A549 (cell line): Measurements from ENCODE around the gene KRT37. TPM values are rescaled to one million over a fixed set of nuclear protein-coding genes. Genes with fewer than 3 reads are reported as not detected.

Experiments used
- ATAC-seq, 2 experiments: fragments of 200-7000 bp in 1 of 2; fragments of >200 bp in 1 of 2; cut with Nextera tagmentation in 1 of 2; cut with Tn5 transposase in 1 of 2; 3 replicates each; pipeline versions ENCODE4 v1.8.0 to v1.9.1; 2018 to 2020; ENCODE audit warnings: mild to moderate bottlenecking in 1 of 2, moderate library complexity in 1 of 2
- CTCF ChIA-PET: fragments of 300-600 bp; sonication (Branson Sonifier 250); formaldehyde crosslinking; extraction: SDS; loops from one replicate; lab custom pipeline; 2021; ENCODE audit warnings: antibody characterized with exemption, inconsistent platforms; lab: Yijun Ruan, JAX
- POLR2A ChIA-PET: fragments of 350-600 bp; formaldehyde crosslinking; extraction: SDS; loops from one replicate; lab custom pipeline; 2021; ENCODE audit warnings: antibody characterized with exemption, inconsistent platforms; lab: Yijun Ruan, JAX
- DNase-seq, 2 experiments: peaks; one replicate each; pipeline versions ENCODE4 v3.0.0 to v3.0.0-alpha.2; 2011 to 2016; ENCODE audit warnings: low read depth in 1 of 2, low spot score in 1 of 2
- FAIRE-seq: peaks from 2 replicates; lab custom pipeline; 2011; peaks lifted over from hg19 to GRCh38; lab: Jason Lieb, UNC
- H3K27ac ChIP-seq, 2 experiments: fragments of >200 bp; sonication (Bioruptor Twin); formaldehyde crosslinking; 3 replicates each; pipeline ENCODE4 v1.5.1; 2016 to 2017
- H3K4me1 ChIP-seq: fragments of >200 bp; sonication (Bioruptor Twin); formaldehyde crosslinking; 3 replicates; pipeline ENCODE4 v1.6.1; 2016
- H3K4me2 ChIP-seq: fragments of >200 bp; sonication (Bioruptor Twin); formaldehyde crosslinking; 3 replicates; pipeline ENCODE4 v1.6.1; 2016
- H3K4me3 ChIP-seq: fragments of >200 bp; sonication (Bioruptor Twin); formaldehyde crosslinking; 3 replicates; pipeline ENCODE4 v1.5.1; 2016
- H3K9me3 ChIP-seq: fragments of >200 bp; sonication (Bioruptor Twin); formaldehyde crosslinking; 3 replicates; pipeline ENCODE4 v1.6.1; 2016
- CBX2 ChIP-seq: fragments of 200-600 bp; sonication (generic); IDR thresholded peaks from 2 replicates; pipeline ENCODE4 v1.6.1; 2016; ENCODE audit warnings: low read depth, mild to moderate bottlenecking, borderline replicate concordance
- CBX8 ChIP-seq: fragments of 200-600 bp; sonication (generic); IDR thresholded peaks from 2 replicates; pipeline ENCODE4 v1.6.1; 2016
- CEBPB ChIP-seq, 2 experiments: fragments of >200 bp in 1 of 2; sonication (Bioruptor Twin) in 1 of 2; formaldehyde crosslinking in 1 of 2; IDR thresholded peaks; 2 replicates each; pipeline ENCODE4 v1.6.1; 2012 to 2016
- EHMT2 ChIP-seq: fragments of 200-600 bp; sonication (generic); IDR thresholded peaks from 2 replicates; pipeline ENCODE4 v1.6.1; 2016; ENCODE audit warnings: antibody characterized with exemption, low read depth, mild to moderate bottlenecking, moderate library complexity
- ESRRA ChIP-seq: fragments of 150-350 bp; IDR thresholded peaks from 2 replicates; pipeline ENCODE4 v1.6.1; 2014; ENCODE audit warnings: mild to moderate bottlenecking, low read length, borderline replicate concordance
- FOSB ChIP-seq: fragments of 250-450 bp; sonication (Bioruptor Pico); IDR thresholded peaks from 2 replicates; pipeline ENCODE4 v1.5.0; 2020; ENCODE audit warnings: mild to moderate bottlenecking, moderate library complexity
- FOSL2 ChIP-seq, 2 experiments: fragments of 450-650 bp in 1 of 2; fragments of >200 bp in 1 of 2; sonication (Bioruptor Twin) in 1 of 2; formaldehyde crosslinking; IDR thresholded peaks; 2 replicates each; pipeline versions ENCODE4 v1.5.0 to v1.6.1; 2016 to 2020; ENCODE audit warnings: mild to moderate bottlenecking in 1 of 2, moderate library complexity in 1 of 2
- HOXA7 ChIP-seq: fragments of 250-450 bp; sonication (Bioruptor Pico); IDR thresholded peaks from 2 replicates; pipeline ENCODE4 v1.5.0; 2020; ENCODE audit warnings: mild to moderate bottlenecking, moderate library complexity
- JUN ChIP-seq, 2 experiments: fragments of >200 bp; sonication (Bioruptor Twin); formaldehyde crosslinking; IDR thresholded peaks; 2 replicates in 1 of 2; 3 replicates in 1 of 2; pipeline ENCODE4 v1.6.1; 2016 to 2017
- JUNB ChIP-seq: fragments of >200 bp; sonication (Bioruptor Twin); formaldehyde crosslinking; IDR thresholded peaks from 2 replicates; pipeline ENCODE4 v1.6.1; 2016
- MYC ChIP-seq: IDR thresholded peaks from 2 replicates; pipeline ENCODE4 v1.6.1; 2012; ENCODE audit warnings: mild to moderate bottlenecking, inconsistent platforms, low read length, improper control_type of control experiment, borderline replicate concordance
- PHF8 ChIP-seq: fragments of 200-600 bp; sonication (generic); IDR thresholded peaks from 2 replicates; pipeline ENCODE4 v1.6.1; 2016; ENCODE audit warnings: low read depth, mild to moderate bottlenecking, antibody characterized with exemption, moderate library complexity, borderline replicate concordance
- RAD21 ChIP-seq, 2 experiments: fragments of >200 bp in 1 of 2; sonication (Bioruptor Twin) in 1 of 2; formaldehyde crosslinking in 1 of 2; IDR thresholded peaks in 1 of 2; conservative IDR thresholded peaks in 1 of 2; 2 replicates in 1 of 2; 3 replicates in 1 of 2; pipeline ENCODE4 v1.6.1; 2012 to 2018; ENCODE audit warnings: inconsistent platforms in 1 of 2
- RARB ChIP-seq: fragments of 250-450 bp; sonication (Bioruptor Pico); IDR thresholded peaks from 2 replicates; pipeline ENCODE4 v1.8.0; 2021; ENCODE audit warnings: mild to moderate bottlenecking, moderate library complexity
- RCOR1 ChIP-seq: fragments of 150-350 bp; IDR thresholded peaks from 2 replicates; pipeline ENCODE4 v1.6.1; 2014; ENCODE audit warnings: antibody characterized with exemption, low read length, low read depth
- RFX5 ChIP-seq: fragments of 450-650 bp; IDR thresholded peaks from 2 replicates; pipeline ENCODE4 v1.7.1; 2014; ENCODE audit warnings: antibody characterized with exemption, mild to moderate bottlenecking, moderate library complexity
- RNF2 ChIP-seq: fragments of 200-600 bp; sonication (generic); IDR thresholded peaks from 2 replicates; pipeline ENCODE4 v1.6.1; 2016; ENCODE audit warnings: low read depth, mild to moderate bottlenecking, antibody characterized with exemption, moderate library complexity, borderline replicate concordance
- ZFP36 ChIP-seq: fragments of 450-650 bp; IDR thresholded peaks from 2 replicates; pipeline ENCODE4 v1.6.1; 2014; ENCODE audit warnings: borderline replicate concordance; ENCODE audit not compliant: partially characterized antibody
- ZNF302 ChIP-seq: fragments of 250-450 bp; sonication (Bioruptor Pico); IDR thresholded peaks from 2 replicates; pipeline ENCODE4 v1.9.0; 2021; ENCODE audit warnings: inconsistent platforms, mild to moderate bottlenecking, moderate library complexity
- ZSCAN20 ChIP-seq: fragments of 250-450 bp; sonication (Bioruptor Pico); IDR thresholded peaks from 2 replicates; pipeline ENCODE4 v1.8.0; 2022; ENCODE audit warnings: mild to moderate bottlenecking, moderate library complexity
- WGBS: methylation state at CpG from one replicate; pipeline ENCODE4 v1.1.6; 2017; ENCODE audit errors: missing lambda C conversion rate; 5-methylcytosine and 5-hydroxymethylcytosine counted together
- polyA minus RNA-seq: library from RNA; depleted of rRNA, polyadenylated mRNA; stranded (reverse); fragments of >200 nt; gene quantifications from 2 replicates; pipeline ENCODE4 v1.2.3, GENCODE V29; 2011; rRNA and poly(A)+ RNA removed
- polyA plus RNA-seq, 4 experiments: library from polyadenylated mRNA; depleted of rRNA in 3 of 4; stranded (reverse); fragments of >200 nt; fragmentation: RNase III in 1 of 4; extraction: RNeasy Plus Mini Kit Qiagen cat#74134 plus additional on column Dnase treatment in 1 of 4; gene quantifications; 2 replicates in 3 of 4; 3 replicates in 1 of 4; pipeline ENCODE4 v1.2.3, GENCODE V29; 2011 to 2017
- TF ChIP-seq, protein P1 (sequence below): fragments of 450-650 bp; IDR thresholded peaks from 2 replicates; pipeline ENCODE4 v1.6.1; 2014; ENCODE audit warnings: antibody characterized with exemption
- TF ChIP-seq, protein P2 (sequence below): IDR thresholded peaks from 2 replicates; pipeline ENCODE4 v1.6.1; 2012
- TF ChIP-seq, protein P3 (sequence below): fragments of 250-450 bp; sonication (Bioruptor Pico); IDR thresholded peaks from 2 replicates; pipeline ENCODE4 v1.5.0; 2021; ENCODE audit warnings: mild to moderate bottlenecking, moderate library complexity, borderline replicate concordance
- TF ChIP-seq, protein P4 (sequence below): fragments of >200 bp; sonication (Bioruptor Twin); formaldehyde crosslinking; IDR thresholded peaks from 3 replicates; pipeline ENCODE4 v1.5.1; 2016
- TF ChIP-seq, protein P5 (sequence below): fragments of 250-450 bp; sonication (Bioruptor Pico); IDR thresholded peaks from 2 replicates; pipeline ENCODE4 v1.5.0; 2020; ENCODE audit warnings: low read depth, mild to moderate bottlenecking, moderate library complexity

The KRT37 gene
- not detected in 2 replicates for polyA plus RNA-seq (2011; rRNA removed)
- not detected in 2 replicates for polyA plus RNA-seq (2012; cell fraction: cytosol; rRNA removed)
- polyA plus RNA-seq (2012; cell fraction: nucleus; rRNA removed) = not detected in 2 replicates
- polyA plus RNA-seq (2017; fragmentation: RNase III; extraction: RNeasy Plus Mini Kit Qiagen cat#74134 plus additional on column Dnase treatment) = not detected in 3 replicates
- polyA minus RNA-seq = not detected in 2 replicates

DNA sequence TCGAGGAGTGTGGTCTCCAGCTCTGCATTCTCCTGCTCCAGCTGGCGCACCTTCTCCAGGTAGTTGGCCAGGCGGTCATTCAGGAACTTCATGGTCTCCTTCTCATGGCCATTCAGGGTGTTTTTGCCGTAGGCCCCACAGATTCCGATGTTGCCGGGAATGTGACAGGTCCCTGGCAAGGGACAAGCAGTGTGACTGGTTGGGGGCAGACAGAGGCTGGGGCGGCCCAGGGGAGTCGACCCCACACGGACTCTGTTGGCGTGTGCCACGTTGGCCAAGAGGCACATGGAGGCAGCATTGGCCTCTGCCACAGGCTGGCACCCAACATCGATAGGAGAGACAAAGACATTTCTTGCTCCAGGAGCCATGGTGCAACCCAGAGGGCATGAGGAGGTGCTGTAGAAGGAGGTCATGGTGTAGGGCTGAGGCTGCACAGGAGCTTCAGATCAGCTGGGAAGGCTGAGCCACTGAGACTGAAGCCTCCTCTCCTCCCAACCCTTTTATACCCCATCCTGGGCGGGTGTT is at the start of gene KRT37:
Gene KRT37 (minus strand): TSS at position 475 of the 525 bp plus-strand sequence. CDS start 62 bp downstream, at position 413.
- no peak for DNase-seq
- H3K4me2 ChIP-seq = no peak within 1 kb of the TSS
- ChIA-PET POLR2A (no interaction called here), CTCF (interaction anchor here (1.0 to 2.0 kb wide), 5 partner anchors 8 to 224 kb away, joined by 3 to 5 read pairs (median 4); no protein-coding TSS in a partner anchor)
- H3K9me3 ChIP-seq = no peaks in the 10 kb centered on the region
- no peak for ATAC-seq
- H3K4me1 ChIP-seq = 0 out of 3 replicates have a peak, but pooled peaks cover 4% of the 10 kb centered on the region
- FAIRE-seq = no peak
- no peak within 1 kb of the TSS for H3K27ac ChIP-seq
- H3K4me3 ChIP-seq = no peak within 1 kb of the TSS
- WGBS = 74% methylated on average over 8 of the region's 13 CpGs
- TF ChIP-seq CBX8 = no peak
- no peak for TF ChIP-seq RFX5
- no peak for TF ChIP-seq ZSCAN20 (CRISPR knock-in tag)
- no peak for TF ChIP-seq ZNF302 (CRISPR knock-in tag)
- TF ChIP-seq, protein P1, sequence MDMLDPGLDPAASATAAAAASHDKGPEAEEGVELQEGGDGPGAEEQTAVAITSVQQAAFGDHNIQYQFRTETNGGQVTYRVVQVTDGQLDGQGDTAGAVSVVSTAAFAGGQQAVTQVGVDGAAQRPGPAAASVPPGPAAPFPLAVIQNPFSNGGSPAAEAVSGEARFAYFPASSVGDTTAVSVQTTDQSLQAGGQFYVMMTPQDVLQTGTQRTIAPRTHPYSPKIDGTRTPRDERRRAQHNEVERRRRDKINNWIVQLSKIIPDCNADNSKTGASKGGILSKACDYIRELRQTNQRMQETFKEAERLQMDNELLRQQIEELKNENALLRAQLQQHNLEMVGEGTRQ = no peak
- TF ChIP-seq JUN (IDR thresholded peaks at IDR 0.05) = no peak
- no peak for TF ChIP-seq ESRRA
- no peak for TF ChIP-seq RNF2

DNA sequence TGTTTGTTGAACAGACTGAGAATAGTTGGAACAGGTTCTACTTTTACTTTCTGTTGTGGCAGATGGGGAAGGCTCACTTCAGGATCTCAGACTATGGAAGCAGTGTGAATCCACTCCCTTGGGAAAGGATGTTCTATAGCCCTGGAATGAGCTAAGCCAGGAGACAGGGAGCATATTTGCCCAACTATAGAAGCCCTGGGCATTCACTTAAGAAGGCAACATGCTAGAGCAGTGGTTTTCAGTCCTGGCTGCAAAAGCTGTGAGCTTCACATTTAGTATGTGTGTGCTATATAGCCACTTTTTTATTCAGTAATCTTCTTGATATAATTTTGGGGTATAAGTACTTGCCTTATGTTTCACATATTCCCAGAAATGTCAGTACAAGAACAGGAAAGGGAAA is 44.0 kb upstream of the KRT37 start:
- CTCF ChIA-PET = interaction anchor here (1.2 to 1.7 kb wide), 3 partner anchors 15 to 199 kb away, joined by 3 to 5 read pairs (median 3); no protein-coding TSS in a partner anchor

More for the DNA sequence above, 44.0 kb upstream of the KRT37 start:
- no peak for ATAC-seq
- H3K4me2 ChIP-seq = no peak overlapping the region
- no peak overlapping the region for H3K4me3 ChIP-seq
- TF ChIP-seq JUNB = no peak
- no peak for TF ChIP-seq RCOR1
- no peak for TF ChIP-seq MYC
- no peak for TF ChIP-seq RAD21 (conservative IDR thresholded peaks at IDR 0.05 in 1 of 2, IDR thresholded peaks at IDR 0.05 in 1 of 2)
- TF ChIP-seq CEBPB (IDR thresholded peaks at IDR 0.05) = no peak
- TF ChIP-seq, protein P2, sequence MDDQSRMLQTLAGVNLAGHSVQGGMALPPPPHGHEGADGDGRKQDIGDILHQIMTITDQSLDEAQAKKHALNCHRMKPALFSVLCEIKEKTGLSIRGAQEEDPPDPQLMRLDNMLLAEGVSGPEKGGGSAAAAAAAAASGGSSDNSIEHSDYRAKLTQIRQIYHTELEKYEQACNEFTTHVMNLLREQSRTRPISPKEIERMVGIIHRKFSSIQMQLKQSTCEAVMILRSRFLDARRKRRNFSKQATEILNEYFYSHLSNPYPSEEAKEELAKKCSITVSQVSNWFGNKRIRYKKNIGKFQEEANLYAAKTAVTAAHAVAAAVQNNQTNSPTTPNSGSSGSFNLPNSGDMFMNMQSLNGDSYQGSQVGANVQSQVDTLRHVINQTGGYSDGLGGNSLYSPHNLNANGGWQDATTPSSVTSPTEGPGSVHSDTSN = no peak
- TF ChIP-seq EHMT2 = no peak
- TF ChIP-seq ESRRA = no peak
- TF ChIP-seq, protein P3, sequence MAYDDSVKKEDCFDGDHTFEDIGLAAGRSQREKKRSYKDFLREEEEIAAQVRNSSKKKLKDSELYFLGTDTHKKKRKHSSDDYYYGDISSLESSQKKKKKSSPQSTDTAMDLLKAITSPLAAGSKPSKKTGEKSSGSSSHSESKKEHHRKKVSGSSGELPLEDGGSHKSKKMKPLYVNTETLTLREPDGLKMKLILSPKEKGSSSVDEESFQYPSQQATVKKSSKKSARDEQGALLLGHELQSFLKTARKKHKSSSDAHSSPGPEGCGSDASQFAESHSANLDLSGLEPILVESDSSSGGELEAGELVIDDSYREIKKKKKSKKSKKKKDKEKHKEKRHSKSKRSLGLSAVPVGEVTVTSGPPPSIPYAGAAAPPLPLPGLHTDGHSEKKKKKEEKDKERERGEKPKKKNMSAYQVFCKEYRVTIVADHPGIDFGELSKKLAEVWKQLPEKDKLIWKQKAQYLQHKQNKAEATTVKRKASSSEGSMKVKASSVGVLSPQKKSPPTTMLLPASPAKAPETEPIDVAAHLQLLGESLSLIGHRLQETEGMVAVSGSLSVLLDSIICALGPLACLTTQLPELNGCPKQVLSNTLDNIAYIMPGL (CRISPR knock-in tag) = no peak
- TF ChIP-seq, protein P4, sequence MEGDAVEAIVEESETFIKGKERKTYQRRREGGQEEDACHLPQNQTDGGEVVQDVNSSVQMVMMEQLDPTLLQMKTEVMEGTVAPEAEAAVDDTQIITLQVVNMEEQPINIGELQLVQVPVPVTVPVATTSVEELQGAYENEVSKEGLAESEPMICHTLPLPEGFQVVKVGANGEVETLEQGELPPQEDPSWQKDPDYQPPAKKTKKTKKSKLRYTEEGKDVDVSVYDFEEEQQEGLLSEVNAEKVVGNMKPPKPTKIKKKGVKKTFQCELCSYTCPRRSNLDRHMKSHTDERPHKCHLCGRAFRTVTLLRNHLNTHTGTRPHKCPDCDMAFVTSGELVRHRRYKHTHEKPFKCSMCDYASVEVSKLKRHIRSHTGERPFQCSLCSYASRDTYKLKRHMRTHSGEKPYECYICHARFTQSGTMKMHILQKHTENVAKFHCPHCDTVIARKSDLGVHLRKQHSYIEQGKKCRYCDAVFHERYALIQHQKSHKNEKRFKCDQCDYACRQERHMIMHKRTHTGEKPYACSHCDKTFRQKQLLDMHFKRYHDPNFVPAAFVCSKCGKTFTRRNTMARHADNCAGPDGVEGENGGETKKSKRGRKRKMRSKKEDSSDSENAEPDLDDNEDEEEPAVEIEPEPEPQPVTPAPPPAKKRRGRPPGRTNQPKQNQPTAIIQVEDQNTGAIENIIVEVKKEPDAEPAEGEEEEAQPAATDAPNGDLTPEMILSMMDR = no peak
- TF ChIP-seq FOSB (CRISPR knock-in tag) = no peak
- TF ChIP-seq HOXA7 = no peak
- TF ChIP-seq, protein P5, sequence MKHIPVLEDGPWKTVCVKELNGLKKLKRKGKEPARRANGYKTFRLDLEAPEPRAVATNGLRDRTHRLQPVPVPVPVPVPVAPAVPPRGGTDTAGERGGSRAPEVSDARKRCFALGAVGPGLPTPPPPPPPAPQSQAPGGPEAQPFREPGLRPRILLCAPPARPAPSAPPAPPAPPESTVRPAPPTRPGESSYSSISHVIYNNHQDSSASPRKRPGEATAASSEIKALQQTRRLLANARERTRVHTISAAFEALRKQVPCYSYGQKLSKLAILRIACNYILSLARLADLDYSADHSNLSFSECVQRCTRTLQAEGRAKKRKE = no peak
- no peak for TF ChIP-seq FOSL2 (IDR thresholded peaks at IDR 0.05)
- no peak for TF ChIP-seq FOSL2 (CRISPR knock-in tag; IDR thresholded peaks at IDR 0.05)
- TF ChIP-seq PHF8 = no peak
- TF ChIP-seq CBX2 = no peak
- TF ChIP-seq ZFP36 = no peak
- no peak for TF ChIP-seq ZSCAN20 (CRISPR knock-in tag)
- no peak for TF ChIP-seq RARB (CRISPR knock-in tag)
- TF ChIP-seq, all 56 proteins: peak for 0
- no peak overlapping the region for H3K27ac ChIP-seq
- POLR2A ChIA-PET = no interaction called here
- FAIRE-seq = no peak
- no peak for DNase-seq
- peaks cover 13% of the 10 kb centered on the region for H3K4me1 ChIP-seq
- H3K9me3 ChIP-seq = peaks cover 28% of the 10 kb centered on the region
